ENCODE results near the gene IMMP2L.

GRCh38 chr7:110759069-110759468, 803.2 kb downstream of the IMMP2L start:
- TF ChIP-seq TEAD1 (CRISPR knock-in tag; IDR thresholded peaks at IDR 0.05) (no peak), FOXP1 (CRISPR knock-in tag; IDR thresholded peaks at IDR 0.05; ENCODE audit: borderline replicate concordance) (no peak), NFYB (CRISPR knock-in tag; conservative IDR thresholded peaks at IDR 0.05; ENCODE audit: low read depth) (no peak), TEAD4 (CRISPR knock-in tag; IDR thresholded peaks at IDR 0.05) (no peak)
- TF ChIP-seq, protein P1, sequence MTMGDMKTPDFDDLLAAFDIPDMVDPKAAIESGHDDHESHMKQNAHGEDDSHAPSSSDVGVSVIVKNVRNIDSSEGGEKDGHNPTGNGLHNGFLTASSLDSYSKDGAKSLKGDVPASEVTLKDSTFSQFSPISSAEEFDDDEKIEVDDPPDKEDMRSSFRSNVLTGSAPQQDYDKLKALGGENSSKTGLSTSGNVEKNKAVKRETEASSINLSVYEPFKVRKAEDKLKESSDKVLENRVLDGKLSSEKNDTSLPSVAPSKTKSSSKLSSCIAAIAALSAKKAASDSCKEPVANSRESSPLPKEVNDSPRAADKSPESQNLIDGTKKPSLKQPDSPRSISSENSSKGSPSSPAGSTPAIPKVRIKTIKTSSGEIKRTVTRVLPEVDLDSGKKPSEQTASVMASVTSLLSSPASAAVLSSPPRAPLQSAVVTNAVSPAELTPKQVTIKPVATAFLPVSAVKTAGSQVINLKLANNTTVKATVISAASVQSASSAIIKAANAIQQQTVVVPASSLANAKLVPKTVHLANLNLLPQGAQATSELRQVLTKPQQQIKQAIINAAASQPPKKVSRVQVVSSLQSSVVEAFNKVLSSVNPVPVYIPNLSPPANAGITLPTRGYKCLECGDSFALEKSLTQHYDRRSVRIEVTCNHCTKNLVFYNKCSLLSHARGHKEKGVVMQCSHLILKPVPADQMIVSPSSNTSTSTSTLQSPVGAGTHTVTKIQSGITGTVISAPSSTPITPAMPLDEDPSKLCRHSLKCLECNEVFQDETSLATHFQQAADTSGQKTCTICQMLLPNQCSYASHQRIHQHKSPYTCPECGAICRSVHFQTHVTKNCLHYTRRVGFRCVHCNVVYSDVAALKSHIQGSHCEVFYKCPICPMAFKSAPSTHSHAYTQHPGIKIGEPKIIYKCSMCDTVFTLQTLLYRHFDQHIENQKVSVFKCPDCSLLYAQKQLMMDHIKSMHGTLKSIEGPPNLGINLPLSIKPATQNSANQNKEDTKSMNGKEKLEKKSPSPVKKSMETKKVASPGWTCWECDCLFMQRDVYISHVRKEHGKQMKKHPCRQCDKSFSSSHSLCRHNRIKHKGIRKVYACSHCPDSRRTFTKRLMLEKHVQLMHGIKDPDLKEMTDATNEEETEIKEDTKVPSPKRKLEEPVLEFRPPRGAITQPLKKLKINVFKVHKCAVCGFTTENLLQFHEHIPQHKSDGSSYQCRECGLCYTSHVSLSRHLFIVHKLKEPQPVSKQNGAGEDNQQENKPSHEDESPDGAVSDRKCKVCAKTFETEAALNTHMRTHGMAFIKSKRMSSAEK (CRISPR knock-in tag; IDR thresholded peaks at IDR 0.05; ENCODE audit: borderline replicate concordance), result no peak
- TF ChIP-seq, protein P2, sequence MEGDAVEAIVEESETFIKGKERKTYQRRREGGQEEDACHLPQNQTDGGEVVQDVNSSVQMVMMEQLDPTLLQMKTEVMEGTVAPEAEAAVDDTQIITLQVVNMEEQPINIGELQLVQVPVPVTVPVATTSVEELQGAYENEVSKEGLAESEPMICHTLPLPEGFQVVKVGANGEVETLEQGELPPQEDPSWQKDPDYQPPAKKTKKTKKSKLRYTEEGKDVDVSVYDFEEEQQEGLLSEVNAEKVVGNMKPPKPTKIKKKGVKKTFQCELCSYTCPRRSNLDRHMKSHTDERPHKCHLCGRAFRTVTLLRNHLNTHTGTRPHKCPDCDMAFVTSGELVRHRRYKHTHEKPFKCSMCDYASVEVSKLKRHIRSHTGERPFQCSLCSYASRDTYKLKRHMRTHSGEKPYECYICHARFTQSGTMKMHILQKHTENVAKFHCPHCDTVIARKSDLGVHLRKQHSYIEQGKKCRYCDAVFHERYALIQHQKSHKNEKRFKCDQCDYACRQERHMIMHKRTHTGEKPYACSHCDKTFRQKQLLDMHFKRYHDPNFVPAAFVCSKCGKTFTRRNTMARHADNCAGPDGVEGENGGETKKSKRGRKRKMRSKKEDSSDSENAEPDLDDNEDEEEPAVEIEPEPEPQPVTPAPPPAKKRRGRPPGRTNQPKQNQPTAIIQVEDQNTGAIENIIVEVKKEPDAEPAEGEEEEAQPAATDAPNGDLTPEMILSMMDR (IDR thresholded peaks at IDR 0.05), result no peak
- TF ChIP-seq, protein P3, sequence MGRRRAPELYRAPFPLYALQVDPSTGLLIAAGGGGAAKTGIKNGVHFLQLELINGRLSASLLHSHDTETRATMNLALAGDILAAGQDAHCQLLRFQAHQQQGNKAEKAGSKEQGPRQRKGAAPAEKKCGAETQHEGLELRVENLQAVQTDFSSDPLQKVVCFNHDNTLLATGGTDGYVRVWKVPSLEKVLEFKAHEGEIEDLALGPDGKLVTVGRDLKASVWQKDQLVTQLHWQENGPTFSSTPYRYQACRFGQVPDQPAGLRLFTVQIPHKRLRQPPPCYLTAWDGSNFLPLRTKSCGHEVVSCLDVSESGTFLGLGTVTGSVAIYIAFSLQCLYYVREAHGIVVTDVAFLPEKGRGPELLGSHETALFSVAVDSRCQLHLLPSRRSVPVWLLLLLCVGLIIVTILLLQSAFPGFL (CRISPR knock-in tag; IDR thresholded peaks at IDR 0.05; ENCODE audit: borderline replicate concordance), result no peak
- TF ChIP-seq, protein P4, sequence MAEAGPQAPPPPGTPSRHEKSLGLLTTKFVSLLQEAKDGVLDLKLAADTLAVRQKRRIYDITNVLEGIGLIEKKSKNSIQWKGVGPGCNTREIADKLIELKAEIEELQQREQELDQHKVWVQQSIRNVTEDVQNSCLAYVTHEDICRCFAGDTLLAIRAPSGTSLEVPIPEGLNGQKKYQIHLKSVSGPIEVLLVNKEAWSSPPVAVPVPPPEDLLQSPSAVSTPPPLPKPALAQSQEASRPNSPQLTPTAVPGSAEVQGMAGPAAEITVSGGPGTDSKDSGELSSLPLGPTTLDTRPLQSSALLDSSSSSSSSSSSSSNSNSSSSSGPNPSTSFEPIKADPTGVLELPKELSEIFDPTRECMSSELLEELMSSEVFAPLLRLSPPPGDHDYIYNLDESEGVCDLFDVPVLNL (CRISPR knock-in tag; IDR thresholded peaks at IDR 0.05; ENCODE audit: borderline replicate concordance, low read depth), result no peak

Data from WTC11 (cell line).